Esophagus squamous epithelium (tissue), 5 donors: ENCODE results near the gene TFEB. TPM values are rescaled to one million over a fixed set of nuclear protein-coding genes. Genes with fewer than 3 reads are reported as not detected.

Source experiments
- DNase-seq: peaks from one replicate; lab custom pipeline; 2025; lab: John Stamatoyannopoulos, UW
- H3K27ac ChIP-seq, 4 donors: fragments of 200-600 bp; sonication (generic); one replicate each; pipeline ENCODE4 v1.5.1; 2016 to 2019; ENCODE audit warnings: mild to moderate bottlenecking in 1 of 4
- H3K27me3 ChIP-seq, 4 donors: fragments of 200-600 bp; sonication (generic); 1 replicate in 3 of 4; 2 replicates in 1 of 4; pipeline versions ENCODE4 v1.5.1 to v1.6.0; 2017 to 2021; ENCODE audit warnings: antibody characterized with exemption in 1 of 4
- H3K36me3 ChIP-seq, 3 donors: fragments of 200-600 bp; sonication (generic); one replicate each; pipeline ENCODE4 v1.5.1; 2016 to 2019
- H3K4me1 ChIP-seq, 3 donors: fragments of 200-600 bp; sonication (generic); one replicate each; pipeline ENCODE4 v1.5.1; 2017 to 2019
- H3K4me3 ChIP-seq, 4 donors: fragments of 200-600 bp; sonication (generic); 1 replicate in 3 of 4; 2 replicates in 1 of 4; pipeline ENCODE4 v1.5.1; 2016 to 2019; ENCODE audit warnings: mild to moderate bottlenecking in 2 of 4, moderate library complexity in 1 of 4
- H3K9me3 ChIP-seq, 3 donors: fragments of 200-600 bp; sonication (generic); one replicate each; pipeline ENCODE4 v1.5.1; 2016 to 2019
- CTCF ChIP-seq, 6 experiments: fragments of 450-650 bp in 4 of 6; fragments of 200-600 bp in 2 of 6; sonication (generic) in 2 of 6; IDR thresholded peaks; one replicate each; pipeline ENCODE4 v1.5.1; 2016 to 2019; ENCODE audit warnings: antibody characterized with exemption in 6 of 6, mild to moderate bottlenecking in 4 of 6, moderate library complexity in 4 of 6
- POLR2A ChIP-seq, 4 donors: fragments of 450-650 bp; IDR thresholded peaks; one replicate each; pipeline ENCODE4 v1.6.1; 2017; ENCODE audit warnings: antibody characterized with exemption in 4 of 4, mild to moderate bottlenecking in 4 of 4, moderate library complexity in 3 of 4
- WGBS, 2 donors: methylation state at CpG; one replicate each; pipeline ENCODE4 v1.1.5; 2018; 5-methylcytosine and 5-hydroxymethylcytosine counted together
- intact Hi-C: fragments of 100-400 bp; cut with DNase I; formaldehyde crosslinking; loops from one replicate; pipeline ENCODE4 v1.15.0; 2022
- total RNA-seq, 4 donors: library from RNA; depleted of rRNA; stranded (reverse); fragments of >200 nt; gene quantifications; one replicate each; pipeline ENCODE4 v1.1.0, GENCODE V29; 2016
- donor health status: DM: yes; HTN: yes; CAD: no.

Gene TFEB
- total RNA-seq, 4 donors from 2014 or later, result 7.0 to 17.5 (median 13.4) TPM

- DNase-seq, result no peak
- no peak for TF ChIP-seq POLR2A (IDR thresholded peaks at IDR 0.05)
- no peak for TF ChIP-seq CTCF (IDR thresholded peaks at IDR 0.05)
- Histone ChIP-seq H3K27me3 (no peaks in the 10 kb centered on the region), H3K27ac (no peak overlapping the region), H3K36me3 (no peaks in the 10 kb centered on the region), H3K4me1 (no peaks in the 10 kb centered on the region), H3K4me3 (no peak overlapping the region), H3K9me3 (no peaks in the 10 kb centered on the region)
- intact Hi-C loops, result no loop called here
- WGBS, 2 donors, result 69 to 74% methylated on average over 3 to 10 of the region's 13 CpGs
Observed at GRCh38 chr6:41756354-41756753, 20.9 kb upstream of the TFEB start.

- Histone ChIP-seq H3K9me3 (no peaks in the 10 kb centered on the region), H3K4me3 (no peak overlapping the region), H3K27ac (no peak overlapping the region), H3K27me3 (no peaks in the 10 kb centered on the region), H3K4me1 (no peaks in the 10 kb centered on the region), H3K36me3 (no peaks in the 10 kb centered on the region)
- TF ChIP-seq CTCF (IDR thresholded peaks at IDR 0.05) (no peak), POLR2A (IDR thresholded peaks at IDR 0.05) (no peak)
- WGBS, 2 donors, result 55 to 89% methylated on average over 2 to 4 of the region's 4 CpGs
- no peak for DNase-seq
- intact Hi-C loops, result no loop called here
Observed at GRCh38 chr6:41755895-41756294, 20.5 kb upstream of the TFEB start.

GRCh38 chr6:41750374-41750773, 15.0 kb upstream of the TFEB start:
- H3K4me3 ChIP-seq, result no peak overlapping the region
- no peaks in the 10 kb centered on the region for H3K9me3 ChIP-seq
- no peaks in the 10 kb centered on the region for H3K4me1 ChIP-seq
- intact Hi-C loops, result no loop called here
- no peak overlapping the region for H3K27ac ChIP-seq
- no peaks in the 10 kb centered on the region for H3K27me3 ChIP-seq
- no peak for TF ChIP-seq CTCF (IDR thresholded peaks at IDR 0.05)
- no peak for TF ChIP-seq POLR2A (IDR thresholded peaks at IDR 0.05)
- 89% methylated on average over 1 of the region's 3 CpGs for WGBS, 2 donors
- no peak for DNase-seq
- H3K36me3 ChIP-seq, result no peaks in the 10 kb centered on the region

GRCh38 chr6:41748542-41748941, 13.1 kb upstream of the TFEB start:
- no peaks in the 10 kb centered on the region for H3K27me3 ChIP-seq
- no peaks in the 10 kb centered on the region for H3K36me3 ChIP-seq
- DNase-seq, result no peak
- TF ChIP-seq POLR2A (IDR thresholded peaks at IDR 0.05), result no peak
- no peak for TF ChIP-seq CTCF (IDR thresholded peaks at IDR 0.05)
- H3K4me1 ChIP-seq, result no peaks in the 10 kb centered on the region
- intact Hi-C loops, result no loop called here
- 63% methylated on average over 3 of the region's 3 CpGs; no CpG with 5 or more reads in 1 of the 2 donors for WGBS, 2 donors
- no peaks in the 10 kb centered on the region for H3K9me3 ChIP-seq
- no peak overlapping the region for H3K4me3 ChIP-seq
- H3K27ac ChIP-seq, result no peak overlapping the region

GRCh38 chr6:41748102-41748477, 12.7 kb upstream of the TFEB start:
- intact Hi-C loops, result no loop called here
- Histone ChIP-seq H3K4me1 (no peaks in the 10 kb centered on the region), H3K36me3 (no peaks in the 10 kb centered on the region), H3K27me3 (no peaks in the 10 kb centered on the region), H3K9me3 (no peaks in the 10 kb centered on the region), H3K27ac (no peak overlapping the region), H3K4me3 (no peak overlapping the region)
- DNase-seq, result no peak
- no peak for TF ChIP-seq POLR2A (IDR thresholded peaks at IDR 0.05)
- WGBS, 2 donors, result 90 to 95% methylated on average over 6 of the region's 6 CpGs
